ENCODE data around the gene KATNAL1.

The KATNAL1 gene

DNA sequence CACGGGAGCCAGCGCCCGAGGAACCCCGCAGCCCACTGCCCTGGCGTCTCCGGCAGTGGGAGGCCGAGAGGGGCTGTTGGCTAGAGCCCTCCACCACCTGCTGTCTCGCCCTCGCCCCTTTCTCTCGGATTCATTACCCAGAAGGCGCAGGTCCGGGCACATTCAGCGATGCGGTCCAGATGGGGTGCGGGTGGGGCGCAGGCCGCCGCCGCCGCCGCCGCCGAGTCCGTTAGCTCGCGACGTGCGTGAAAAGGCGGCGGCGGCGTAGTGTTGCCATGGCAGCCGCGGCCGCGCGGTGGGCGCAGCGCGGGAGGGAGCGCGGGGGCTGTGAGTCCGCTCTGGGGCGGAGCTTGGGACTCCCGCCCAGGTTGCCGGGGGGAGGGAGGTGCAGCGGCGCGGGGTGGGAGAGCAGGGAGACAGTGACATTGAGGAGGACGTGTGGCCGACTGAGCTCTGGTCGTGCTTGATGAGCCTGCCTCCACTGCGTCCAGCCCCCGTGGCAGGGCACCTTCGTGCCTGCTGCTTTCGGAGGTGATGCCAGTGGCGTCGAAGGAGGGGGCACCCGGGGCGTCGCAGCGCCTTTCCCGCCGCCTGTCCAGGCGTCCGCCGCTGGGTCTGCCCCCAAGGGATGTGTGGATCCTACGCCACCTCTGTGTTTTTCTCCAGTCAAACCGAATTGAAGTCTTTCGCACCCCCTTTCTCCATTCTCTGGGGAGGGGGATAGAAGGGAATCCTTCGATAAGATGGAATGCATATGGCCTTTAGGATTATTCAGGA lies at the start of gene KATNAL1:
Gene KATNAL1, minus strand, starts transcription at position 358 of the 777 bp plus-strand sequence. CDS start 23,774 bp downstream, outside the sequence.
- DNase-seq: peak; percentile 52

DNA sequence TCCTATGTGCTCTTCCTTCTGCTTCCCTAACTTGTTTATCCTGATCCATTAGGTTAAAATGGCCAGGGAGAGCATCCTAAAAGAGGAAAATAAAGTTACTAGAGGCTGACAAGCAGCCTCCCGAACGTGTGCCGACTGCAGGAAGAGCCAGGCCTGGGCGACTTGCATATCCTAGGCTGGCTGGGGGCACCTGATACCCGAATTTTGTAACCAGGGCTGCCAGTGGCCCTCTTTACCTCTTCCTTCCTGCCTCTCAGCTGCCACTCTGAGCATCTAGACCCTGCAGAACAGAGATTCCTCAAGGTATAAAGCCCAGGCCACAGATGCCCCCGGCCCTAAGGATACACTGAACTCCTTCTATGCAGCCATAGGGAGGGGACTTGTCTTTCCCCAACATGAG lies 48.5 kb upstream of the KATNAL1 start:
- no peak for DNase-seq

DNA sequence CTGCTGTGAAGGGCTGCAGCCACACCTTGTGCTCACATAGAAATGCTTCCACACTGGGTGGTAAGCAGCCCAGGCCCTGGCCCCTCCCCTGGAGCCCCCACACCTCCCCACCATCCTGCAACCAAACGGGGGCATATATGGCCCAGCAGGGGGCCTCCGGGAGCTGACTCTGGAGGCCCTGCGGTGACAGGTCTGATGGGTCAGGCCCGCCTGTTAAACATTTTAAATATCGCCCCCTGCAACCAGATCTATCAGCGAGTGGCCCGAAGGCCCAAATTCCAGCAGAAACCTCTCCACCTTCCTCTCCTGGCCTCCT lies 48.0 kb upstream of the KATNAL1 start:
- DNase-seq: peak; percentile 27

DNA sequence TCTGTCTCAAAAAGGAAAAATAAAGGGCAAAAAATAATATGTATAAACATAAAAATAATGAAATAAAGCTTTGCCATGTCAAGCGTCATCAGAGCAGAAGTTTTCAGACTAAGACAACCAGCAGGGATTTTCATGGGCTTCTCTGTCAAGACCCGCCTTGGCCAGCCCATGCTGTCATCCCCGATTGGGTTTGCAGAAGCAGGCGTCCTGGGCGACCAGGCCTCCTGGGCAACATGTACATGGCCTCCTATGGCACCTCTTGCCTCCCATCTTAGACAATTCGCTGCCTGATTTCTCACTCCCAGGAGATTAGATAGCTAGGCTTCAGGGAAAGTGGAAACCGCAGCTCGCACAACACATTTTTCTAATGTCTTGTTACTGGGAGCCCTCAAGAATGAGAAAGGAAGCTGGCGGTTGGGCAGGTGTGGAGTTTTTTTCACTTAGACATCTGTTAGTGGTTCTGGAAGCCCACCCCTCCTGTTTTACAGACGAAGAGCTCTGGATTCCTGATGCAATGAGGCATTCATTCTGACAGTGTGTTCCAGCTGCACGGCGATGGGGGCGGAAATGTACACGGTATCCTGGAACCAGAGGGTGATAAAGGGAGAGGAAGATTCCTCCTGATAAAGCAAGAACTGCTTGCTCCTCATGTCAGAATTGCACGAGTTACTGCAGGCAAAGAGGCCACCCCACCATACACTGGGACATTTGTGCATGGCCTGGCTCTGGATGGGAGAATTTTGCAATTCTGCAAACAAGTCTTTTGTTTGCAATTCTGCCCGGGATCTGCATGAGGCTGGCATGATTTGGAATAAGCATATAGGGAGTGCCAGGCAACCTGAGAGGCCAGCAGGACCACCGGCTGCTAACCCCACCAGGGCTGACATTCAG lies 47.4 kb upstream of the KATNAL1 start:
- no peak for DNase-seq

DNA sequence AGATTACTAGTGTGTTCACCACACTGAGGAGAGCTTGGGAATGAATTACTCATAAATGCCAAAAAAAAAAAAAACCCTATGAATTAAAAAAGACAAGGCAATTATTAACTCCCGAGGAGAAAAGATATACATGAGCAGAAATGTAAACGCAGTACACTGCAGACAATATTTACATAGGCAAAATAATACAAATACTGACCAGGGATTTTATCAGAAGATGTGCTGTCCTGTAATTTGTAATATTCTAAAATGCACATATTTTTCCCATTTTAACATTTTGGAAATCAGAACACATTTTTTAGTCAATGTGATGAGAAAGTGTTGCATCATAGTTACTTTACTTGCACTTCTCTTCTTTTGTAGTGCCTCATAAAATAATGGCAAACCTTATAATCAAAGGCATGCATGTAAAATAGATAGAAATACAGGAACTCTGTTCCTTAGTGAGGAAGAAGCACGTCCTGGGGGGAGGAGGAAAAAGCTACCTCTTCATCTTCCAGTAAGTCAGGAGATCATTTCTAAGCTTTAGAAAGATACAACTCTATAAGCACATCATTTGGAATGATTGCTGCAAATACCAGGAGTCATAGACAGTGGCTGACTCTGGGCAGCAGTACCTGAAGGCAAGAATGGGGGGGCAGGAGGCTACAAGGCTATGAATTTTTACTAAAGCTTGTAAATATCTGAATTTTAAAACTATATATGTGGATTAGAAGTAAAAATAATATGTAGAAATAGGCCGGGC lies 46.3 kb upstream of the KATNAL1 start:
- no peak for DNase-seq

DNA sequence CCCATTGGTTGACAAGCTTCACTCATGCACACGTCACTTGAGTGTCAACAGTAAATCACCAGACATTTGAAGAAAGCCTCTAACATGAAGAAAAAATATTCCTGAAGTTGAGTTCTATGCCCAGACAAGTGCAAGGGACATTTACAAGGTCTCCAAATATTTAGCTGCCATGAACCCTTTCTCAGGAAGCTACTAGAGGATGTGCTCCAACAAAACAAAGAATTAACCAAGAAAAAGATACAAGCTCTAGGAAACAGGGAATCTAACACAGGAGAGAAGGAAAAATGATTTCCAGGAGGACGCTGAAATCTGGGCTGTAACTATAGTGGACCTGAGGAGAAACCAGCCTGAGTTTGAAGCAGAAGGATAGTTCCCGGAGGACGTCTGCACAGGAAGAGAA lies 45.7 kb upstream of the KATNAL1 start:
- no peak for DNase-seq

DNA sequence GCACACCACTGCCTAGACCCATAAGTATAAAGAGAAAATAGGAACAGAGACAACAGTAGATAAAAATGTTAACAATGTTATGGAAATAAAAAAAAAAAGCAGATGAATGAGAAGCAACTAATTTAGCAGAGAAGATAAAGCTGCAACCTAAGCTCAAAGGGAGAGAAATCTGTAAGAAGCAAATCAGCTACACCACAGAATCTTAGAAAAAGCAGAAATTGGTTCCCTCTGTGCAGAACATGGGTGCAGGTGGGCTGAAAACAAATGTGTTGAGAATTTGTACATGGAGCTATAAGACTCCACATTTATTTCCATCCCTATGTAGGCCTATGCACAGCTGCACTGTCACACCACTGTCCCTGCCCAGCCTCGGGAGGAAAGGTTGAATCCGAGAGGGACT lies 44.8 kb upstream of the KATNAL1 start:
- no peak for DNase-seq

DNA sequence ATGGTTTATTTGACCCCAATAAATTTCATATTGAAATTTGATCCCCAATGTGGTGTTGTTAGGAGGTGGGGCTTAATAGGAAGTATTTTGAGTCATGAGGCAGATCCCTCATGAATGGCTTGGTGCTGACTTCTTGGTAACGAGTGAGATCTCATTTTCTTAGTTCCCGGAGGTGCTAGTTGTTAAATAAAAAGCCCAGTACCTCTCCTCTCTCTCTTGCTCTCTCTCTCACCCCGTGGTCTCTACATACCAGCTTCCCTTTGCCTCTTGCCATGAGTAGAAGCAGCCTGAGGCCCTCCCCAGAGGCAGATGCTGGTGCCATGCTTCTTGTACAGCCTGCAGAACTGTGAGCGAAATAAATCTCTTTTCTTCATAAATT lies 39.4 kb upstream of the KATNAL1 start:
- no peak for DNase-seq

DNA sequence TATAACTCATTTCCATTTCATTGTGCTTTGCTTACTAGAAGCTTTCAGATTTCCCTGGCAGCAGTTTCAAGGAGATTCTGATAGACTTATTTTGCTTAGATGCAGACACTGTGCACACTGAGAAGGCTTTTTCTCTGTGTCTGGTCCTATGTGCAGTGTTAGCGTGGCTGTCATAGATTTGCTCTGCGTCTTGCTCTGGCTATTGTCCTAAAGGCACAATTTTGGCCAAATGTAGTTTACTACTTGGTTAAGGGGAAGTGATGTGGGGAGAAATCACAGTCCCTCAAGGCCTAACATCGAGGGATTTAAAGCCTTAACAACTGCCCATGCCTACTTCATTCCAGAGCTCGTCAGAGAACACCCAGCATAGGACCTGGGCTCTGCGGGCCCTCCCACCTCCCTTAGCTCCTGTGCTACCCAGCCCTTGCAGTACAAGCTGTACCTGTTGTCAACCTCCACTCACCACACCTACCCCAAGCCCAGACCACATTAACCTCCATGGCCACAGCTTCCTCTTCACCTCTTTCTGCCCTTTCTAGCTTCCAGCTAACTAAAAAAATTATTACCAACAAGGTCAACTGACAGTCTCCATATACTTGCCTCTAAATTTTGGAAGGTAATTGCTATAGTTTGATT lies 38.9 kb upstream of the KATNAL1 start:
- DNase-seq: peak; percentile 28

DNA sequence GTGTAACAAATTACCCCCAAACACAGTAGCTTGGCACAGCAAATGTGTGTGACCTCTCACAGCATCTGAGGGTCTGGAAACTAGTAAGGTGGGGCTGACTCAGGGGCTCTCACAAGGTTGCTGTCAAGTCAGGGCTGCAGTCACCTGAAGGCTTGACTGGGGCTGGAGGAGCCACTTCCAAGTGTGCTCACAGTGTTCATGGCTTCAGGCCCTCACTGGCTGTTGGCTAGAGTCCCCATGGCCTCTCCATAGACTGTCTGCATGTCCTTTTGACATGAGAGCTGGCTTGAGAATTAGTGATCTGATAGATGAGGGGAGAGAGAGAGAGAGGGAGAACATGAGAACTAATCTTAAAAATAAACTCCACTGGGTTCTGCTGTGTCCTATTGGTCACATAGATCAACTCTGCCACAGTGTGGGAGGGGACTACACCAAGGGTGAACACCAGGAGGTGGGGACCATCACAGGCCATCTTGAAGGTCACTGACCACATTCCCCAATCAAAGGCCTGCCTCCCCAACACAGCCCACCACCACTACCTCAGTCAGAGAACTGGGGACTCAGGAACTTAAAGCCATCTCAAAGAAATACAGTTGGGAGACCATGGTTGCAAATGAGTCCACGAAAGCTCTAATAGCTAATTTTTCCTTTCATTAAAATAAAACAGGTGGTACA lies 38.2 kb upstream of the KATNAL1 start:
- no peak for DNase-seq

DNA sequence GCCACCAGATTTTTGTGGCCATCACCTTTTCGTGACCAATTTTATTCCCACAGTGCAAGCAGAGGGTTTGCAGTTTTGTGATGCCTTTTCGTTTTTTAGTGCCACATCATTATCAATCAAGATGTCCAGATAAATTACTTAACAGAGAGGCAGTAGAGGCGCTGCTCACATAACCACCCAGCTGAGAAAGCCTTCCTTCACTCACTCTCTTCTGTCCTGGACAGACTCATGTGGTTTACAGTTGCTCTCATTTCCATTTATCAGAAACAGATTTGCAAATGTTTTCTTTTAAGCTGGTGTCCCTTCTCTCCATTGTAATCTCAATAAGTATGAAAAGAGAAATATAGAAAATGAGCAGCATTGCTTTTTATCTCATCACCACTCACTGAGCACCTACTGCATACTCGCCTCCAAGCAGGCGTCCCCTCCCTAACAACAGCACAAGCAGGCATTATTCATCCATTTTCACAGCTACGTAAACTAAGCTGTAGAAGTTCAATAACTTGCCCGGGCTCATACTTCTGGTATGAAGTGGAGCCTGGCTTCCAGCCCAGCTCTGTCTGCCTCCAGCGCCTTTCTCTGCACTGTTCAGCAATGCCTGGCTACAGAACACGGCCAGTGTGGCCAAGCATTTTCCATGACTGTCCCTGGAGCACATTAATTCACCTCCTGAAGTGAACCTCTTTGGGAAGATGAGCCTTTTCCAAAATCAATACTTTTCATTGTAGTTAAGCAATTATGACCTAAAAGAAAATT lies 34.6 kb upstream of the KATNAL1 start:
- no peak for DNase-seq

DNA sequence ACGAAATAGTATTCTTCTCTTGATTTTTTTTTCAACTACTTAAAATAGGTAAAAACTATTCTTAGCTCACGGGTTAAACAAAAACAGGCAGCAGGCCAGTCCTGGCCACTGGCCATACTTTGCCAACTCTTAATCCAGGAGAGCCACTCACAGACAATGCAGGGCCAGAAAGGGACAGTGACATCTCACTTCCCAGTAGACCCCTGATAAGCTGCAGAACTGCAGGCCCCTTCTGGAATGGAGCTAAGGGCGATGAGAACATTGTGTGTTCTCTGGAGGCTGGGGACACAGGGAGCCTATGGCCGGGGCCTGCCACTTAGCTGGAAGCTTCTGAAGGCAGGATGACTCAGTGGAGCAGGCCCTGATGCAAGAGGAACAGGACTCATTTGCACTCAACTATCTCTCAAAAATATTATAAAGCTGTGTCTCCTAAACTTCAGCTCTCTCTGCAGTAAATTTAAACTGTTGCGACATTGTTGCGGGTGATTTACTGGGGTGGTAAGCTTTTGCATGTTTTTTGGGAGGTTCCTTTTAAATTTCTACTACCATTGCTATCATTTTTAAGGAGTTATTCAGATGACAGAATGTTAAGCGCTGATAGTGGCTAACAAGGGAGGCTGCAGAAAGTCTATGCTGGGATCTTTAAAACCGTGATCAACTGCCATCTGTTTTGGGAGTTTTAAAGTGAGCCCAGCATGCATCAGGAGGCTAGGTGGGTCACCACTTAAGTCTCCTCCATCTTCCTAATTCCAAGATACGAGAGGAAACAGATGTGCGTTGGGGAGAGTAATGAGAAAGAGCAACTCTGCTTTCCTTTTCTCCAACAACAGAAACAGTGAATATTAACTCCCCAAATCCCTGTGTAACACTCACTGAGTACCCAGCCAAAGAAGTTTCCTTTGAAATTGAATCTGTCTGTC lies 33.2 kb upstream of the KATNAL1 start:
- DNase-seq: no peak

DNA sequence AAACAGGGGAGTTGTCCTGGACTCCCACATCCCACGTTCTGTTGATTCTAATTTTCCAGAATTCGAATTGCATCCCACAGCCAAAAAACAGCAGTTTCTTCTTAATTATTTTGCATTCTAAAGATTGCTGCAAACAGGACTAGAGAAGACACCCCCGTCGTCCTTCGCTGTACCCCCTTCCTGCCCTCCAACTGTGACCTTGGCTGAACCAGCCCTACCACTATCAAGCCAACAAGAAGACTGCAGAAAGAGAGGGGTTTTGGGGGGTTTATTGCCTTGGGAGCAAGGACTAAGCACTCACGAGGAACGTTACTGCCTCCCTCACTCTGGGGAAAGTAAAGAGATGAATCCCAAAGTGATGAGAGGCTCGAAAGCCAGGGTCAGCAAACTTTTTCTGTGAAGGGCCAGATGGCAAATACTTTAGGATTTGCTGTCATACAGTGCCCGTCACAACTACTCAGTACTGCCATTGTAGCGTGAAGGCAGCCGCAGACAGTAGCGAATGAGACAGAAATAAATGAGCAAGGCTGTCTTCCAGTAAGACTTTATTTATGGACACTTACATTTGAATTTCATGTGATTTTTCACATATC lies 32.5 kb upstream of the KATNAL1 start:
- DNase-seq: no peak

DNA sequence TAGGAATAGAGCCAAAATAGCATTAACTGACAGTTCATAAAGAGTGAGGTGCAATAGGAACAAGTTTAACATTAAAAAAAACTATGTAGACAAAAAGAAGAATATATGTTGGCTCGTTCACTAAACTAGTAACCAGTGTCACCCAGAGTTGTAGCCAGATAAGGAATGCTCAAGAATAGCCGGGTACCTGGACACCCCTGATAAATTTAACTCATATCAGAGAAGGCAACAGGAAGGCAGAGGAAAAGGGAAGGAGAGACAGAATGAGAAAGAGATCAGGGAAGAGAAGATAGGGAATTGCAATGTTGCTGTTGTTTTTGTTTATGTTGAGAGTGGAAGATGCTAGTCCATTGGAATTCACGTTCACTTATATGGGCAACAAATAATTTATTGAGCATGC lies 31.6 kb upstream of the KATNAL1 start:
- DNase-seq: no peak

DNA sequence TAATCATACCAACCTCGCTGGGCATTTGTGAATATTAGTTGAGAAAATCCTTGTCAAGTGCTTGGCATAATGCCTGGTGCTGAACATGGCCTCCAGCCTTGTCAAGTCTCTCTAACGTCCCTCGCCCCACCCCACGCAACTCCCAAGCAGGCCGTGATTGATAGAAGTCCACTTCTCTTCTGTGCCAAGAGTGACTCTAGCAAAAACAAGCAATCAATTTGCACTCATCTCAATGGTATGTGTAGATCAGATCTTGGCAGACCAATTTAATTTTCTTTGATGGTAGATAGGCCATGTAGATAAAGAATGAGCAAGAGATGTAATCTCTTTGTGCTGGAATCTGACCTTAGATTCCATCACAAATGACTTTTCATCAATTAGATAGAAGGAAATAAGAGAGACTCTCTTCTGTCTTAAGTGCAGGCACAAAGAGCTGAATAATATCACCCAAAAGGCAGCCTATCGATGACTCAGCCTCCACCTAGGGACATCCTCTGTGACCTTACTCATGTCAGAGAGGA lies 31.0 kb upstream of the KATNAL1 start:
- no peak for DNase-seq

DNA sequence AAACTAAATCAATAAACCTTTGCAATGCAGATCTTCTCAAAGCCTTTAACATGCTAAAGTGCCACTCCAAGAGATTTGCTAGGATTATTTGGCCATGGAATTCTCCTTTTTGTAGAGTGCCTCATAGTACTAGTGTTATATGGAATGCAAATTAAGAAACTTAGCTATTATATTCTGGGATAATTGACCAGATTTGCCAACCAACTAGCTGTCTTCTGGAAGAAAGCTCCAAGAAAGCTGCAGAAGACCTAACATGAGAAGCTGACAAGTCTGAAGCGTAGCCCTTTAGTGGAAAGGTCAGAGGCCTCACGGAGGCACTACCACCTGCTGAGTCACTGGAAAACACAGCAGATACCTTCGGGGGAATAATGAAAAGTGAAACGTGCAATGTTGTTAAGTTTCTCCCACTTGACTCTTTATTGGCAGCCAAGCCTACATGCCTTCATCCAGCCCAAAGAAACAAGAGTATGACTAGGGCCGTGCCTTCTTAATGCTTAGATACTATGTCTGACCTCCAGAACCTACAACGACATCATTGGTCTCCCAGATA lies 29.8 kb upstream of the KATNAL1 start:
- no peak for DNase-seq

DNA sequence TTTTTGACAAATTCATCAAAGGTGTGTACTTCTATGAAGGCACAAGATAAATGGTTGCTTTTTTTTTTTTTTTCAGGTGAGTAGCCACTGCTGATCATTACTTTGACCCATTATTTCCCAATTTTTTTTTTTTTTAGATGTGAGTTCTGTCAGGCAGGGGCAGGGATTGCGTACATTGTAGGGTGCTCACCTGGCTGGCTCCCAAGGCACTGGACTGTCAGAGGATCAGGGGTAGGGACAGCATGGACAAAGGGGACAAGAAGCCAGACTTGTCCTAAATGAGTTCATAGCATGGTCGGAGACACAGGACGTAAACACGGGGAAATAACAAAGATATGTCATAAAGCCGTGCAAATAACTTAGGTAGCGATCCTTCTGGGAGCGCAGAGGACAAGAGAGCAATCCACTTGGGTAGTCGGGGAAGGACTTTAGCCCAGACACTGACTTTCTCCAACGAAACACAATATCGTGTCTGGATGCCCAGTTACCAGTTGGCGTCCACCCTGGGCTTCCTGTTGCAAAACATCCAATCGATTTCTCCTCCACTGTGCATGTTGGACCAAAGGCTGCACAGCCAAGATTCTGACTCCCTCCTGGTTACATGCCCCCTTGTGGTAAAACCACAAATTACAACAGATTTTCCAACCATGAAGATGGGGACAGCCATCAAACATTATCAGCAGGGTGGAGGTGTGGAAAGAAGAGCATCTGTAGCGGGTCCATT lies 27.5 kb upstream of the KATNAL1 start:
- DNase-seq: no peak

DNA sequence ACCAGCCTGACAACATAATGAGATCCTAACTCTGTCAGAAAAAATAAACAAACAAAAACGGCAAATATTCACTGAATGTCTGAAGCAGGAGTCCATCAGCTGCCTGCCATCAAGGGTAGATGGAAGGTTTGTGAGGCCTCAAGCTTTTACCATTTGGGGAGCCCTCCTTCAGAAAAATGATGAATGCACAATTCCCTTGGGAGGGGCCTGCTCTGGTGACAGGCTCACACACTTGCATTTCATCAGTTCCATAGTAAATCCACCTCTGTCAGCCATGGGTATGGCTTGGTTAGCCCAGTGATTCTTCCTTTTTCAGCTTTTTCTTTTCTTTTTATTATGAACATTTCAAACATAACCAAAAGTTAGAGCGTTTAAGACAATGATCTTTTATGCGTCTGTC lies 26.3 kb upstream of the KATNAL1 start:
- no peak for DNase-seq

All from activated CD4-positive, alpha-beta T cell treated with anti-CD3 and anti-CD28 coated beads for 1 hour (primary cell).